HG03095 (cell line): ENCODE measurements around the gene ZFR2.
"Not testable (repeated sequence)": the region's sequence is repeated elsewhere in the genome, so short reads cannot be mapped to it uniquely, and the experiment has no call there.

Source experiments
- ATAC-seq: cut with Tn5 transposase; IDR thresholded peaks from one replicate; pipeline ENCODE4 v1.9.1; 2021; ENCODE audit warnings: moderate library complexity; ENCODE audit not compliant: unreplicated experiment

Gene ZFR2

DNA sequence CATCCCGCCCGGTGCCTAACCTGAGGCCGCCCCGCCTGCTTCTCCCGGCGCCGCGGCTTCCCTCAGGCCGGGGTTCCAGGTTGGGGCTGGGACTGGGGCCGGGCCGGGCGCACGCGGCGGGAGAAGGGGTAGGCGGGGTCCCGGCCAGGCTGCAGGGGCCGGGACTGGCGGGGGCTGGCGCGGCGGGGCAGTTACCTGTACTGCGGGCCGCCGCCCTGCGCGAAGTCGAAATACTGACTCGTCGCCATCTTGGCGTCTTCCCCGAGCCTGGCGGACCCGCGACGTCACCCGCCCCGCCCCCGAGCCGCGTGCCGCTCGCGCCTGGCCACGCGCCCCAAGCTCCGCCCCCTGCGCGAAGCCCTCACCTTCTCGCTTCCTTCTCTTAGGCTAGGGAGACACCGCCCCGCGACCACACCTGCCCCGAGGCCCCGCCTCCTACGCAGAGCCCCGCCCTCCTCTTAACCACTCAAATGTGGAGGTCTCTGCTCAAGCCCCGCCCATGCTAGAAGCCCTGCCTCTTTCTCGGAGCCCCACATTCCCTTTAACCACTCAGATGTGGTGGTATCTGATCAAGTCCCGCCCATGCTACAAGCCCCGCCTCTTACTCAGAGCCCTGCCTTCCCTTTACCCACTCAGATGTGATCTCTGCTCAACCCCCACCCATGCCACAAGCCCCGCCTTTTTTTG lies at the start of gene ZFR2:
Gene ZFR2 (minus strand): TSS at position 269 of the 687 bp plus-strand sequence. CDS start 21 bp downstream, at position 248.
- no peak for ATAC-seq

DNA sequence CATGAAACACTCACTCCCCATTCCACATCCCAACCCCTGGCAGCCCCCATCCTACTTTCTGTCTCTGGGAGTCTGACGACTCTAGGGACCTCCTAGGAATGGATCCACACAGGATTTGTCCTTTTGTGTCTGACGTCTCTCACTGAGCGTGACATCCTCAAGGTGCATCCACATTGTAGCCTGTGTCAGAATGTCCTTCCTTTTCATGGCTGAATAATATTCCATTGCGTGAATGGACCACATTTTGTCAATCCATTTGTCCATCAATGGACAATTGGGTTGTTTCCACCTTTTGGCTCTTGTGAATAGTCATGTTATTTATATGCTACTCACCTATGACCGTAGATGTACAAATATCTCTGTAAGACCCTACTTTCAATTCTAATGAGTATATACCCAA lies 47.2 kb upstream of the ZFR2 start:
- ATAC-seq, result no peak

DNA sequence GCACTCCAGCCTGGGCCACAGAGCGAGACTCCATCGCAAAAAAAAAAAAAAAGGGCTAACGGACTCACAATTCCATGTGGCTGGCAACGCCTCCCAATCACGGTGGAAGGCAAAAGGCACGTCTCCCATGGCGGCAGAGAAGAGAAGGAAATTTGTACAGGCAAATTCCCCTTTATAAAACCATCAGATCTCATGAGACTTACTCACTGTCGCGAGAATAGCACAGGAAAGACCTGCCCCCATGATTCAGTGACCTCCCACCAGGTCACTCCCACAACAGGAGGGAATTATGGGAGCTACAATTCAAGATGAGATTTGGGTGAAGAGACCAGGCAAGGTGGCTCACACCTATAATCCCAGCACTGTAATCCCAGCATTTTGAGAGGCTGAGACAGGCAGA lies 45.4 kb upstream of the ZFR2 start:
- ATAC-seq, result no peak

DNA sequence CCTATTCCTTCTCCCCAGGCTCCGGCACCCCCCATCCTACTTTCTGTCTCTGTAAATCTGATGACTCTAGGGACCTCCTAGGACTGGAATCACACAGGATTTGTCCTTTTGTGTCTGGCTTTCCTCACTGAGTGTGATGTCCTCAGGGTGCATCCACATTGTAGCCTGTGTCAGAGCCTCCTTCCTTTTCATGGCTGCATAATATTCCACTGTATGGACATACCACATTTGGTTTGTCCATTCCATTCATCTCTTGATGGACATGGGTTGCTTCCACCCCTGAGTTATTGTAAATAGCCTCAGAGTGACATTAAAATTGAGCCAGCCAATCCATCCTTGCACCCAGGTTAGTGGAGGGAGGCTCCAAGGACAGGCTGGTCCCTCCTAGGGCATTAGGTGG lies 41.3 kb upstream of the ZFR2 start:
- ATAC-seq, result no peak

DNA sequence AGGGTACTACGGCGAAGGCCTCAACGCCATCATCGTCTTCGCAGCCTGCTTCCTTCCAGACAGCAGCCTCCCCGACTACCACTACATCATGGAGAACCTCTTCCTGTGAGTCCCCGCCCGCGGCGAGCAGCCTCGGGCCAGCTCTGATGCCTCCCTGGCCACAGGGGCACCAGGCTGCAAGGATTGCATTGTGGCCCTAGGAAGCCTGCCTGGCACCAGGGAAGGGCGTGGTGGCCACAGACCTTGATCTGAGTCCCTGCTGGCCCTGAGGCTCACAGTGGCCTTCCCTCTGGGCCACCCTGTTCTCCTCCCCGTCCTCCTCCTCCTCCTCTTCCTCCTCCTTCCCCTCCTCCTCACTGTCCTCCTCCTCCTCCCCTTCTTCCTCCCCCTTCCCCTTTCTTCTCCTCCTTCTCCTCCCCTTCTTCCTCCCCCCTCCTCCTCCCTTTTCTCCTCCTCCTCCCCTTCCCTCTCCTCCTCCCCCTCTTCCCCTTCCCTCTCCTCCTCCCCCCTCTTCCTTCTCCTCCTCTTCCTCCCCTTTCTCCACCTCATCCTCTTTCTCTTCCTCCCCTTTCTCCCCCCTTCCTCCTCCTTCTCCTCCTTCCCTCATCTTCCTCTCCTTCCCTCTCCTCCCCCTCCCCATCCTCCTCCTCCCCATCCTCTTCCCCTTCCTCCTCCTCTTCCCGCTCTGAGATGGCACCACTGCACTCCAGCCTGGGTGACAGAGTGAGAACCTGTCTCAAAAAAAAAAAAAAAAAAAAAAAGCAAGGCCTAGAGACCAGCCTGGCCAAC lies 39.6 kb upstream of the ZFR2 start:
- no peak for ATAC-seq

DNA sequence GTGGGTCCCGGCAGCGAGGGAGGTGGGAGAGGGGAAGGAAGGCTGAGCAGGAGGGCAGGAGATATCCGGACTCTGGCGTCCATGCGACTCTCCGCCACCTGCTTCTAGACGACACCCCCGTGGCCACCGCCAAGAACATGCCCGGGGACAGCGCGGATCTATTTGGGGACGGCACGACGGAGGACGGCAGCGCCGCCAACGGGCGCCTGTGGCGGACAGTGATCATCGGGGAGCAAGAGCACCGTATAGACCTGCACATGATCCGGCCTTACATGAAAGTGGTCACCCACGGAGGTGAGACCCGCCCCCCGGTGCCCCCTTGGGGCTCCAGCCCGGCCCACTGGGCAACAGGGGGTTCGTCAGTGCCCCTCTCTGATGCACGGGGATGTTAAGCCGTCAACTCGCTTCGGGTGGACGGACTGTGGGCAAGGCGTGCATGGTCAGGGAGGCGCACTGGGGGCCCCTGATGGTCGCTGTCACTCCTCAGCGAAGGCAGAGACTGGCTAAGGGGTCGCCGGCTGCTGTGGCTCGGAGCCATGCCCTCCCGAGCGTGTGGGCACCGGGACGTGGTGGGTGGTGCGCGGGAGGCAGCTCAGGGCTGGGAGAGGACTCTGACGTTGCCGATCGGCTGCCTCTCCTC lies 38.9 kb upstream of the ZFR2 start:
- no peak for ATAC-seq

DNA sequence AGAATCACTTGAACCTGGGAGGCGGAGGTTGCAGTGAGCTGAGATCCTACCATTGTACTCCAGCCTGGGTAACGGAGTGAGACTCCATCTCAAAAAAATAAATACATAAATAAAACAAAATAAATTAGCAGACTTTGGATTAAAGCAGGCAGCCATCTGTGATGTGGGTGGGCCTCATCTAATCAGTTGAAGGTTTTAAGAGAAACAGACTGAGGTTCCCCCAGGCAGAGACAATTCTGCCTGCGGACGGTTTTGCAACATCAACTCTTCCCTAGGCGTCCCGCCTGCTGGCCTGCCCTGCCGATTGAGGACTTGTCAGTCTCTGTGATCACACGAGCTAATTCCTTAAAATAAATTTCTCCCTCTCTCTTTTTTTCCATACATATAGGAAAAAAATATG lies 35.4 kb upstream of the ZFR2 start:
- no peak for ATAC-seq

GRCh38 chr19:3902317-3902973 lies 33.6 kb upstream of the ZFR2 start:
- ATAC-seq, result no peak

GRCh38 chr19:3899531-3900294 lies 30.9 kb upstream of the ZFR2 start:
- ATAC-seq, result no peak

DNA sequence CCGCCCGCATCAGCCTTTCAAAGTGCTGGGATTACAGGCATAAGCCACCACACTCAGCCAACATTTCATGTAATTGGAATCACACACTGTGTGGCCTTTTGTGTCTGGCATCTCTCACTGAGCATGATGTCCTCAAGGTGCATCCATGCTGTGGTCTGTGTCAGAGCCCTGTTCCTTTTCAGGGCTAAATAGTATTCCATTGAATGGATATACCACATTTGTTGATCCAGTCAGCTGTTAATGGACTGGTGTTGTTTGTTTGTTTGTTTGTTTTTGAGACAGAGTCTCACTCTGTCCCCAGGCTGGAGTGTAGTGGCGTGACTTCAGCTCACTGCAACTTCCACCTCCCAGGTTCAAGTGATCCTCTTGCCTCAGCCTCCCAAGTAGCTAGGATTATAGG lies 29.6 kb upstream of the ZFR2 start:
- no peak for ATAC-seq

GRCh38 chr19:3897936-3898335 lies 29.1 kb upstream of the ZFR2 start:
- no peak for ATAC-seq

GRCh38 chr19:3895788-3896187 lies 26.9 kb upstream of the ZFR2 start:
- no peak for ATAC-seq

- not testable (repeated sequence) for ATAC-seq
Observed at GRCh38 chr19:3894959-3895358, 26.1 kb upstream of the ZFR2 start.

GRCh38 chr19:3893509-3894179 lies 24.8 kb upstream of the ZFR2 start:
- no peak for ATAC-seq

- ATAC-seq, result no peak
Observed at GRCh38 chr19:3890591-3890990, 21.8 kb upstream of the ZFR2 start.

DNA sequence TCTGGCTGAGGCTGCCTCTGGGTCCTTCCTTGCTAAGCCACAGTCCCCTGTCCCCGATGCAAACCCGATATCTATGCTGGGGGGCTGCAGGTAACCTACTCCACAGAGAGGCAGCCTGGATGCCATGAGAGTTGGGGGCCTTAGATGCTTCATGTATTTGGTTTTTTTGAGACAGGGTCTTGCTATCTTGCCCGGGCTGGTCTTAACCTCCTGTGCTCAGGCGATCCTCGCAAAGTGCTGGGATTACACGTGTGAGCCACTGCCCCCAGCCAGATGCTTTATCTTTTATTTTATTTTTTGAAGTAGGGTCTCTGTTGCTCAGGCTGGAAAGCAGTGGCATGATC lies 13.2 kb upstream of the ZFR2 start:
- no peak for ATAC-seq

GRCh38 chr19:3881272-3882040 lies 12.6 kb upstream of the ZFR2 start:
- ATAC-seq, result no peak

- no peak for ATAC-seq
Observed at GRCh38 chr19:3880471-3881271, 11.8 kb upstream of the ZFR2 start, which contains the start of gene ATCAY. TSS of gene ATCAY (plus strand) at chr19:3880685. CDS start at chr19:3885768, 5,083 bp downstream.

- ATAC-seq, result no peak
Observed at GRCh38 chr19:3879656-3880055, 10.8 kb upstream of the ZFR2 start.
